BLaER1 treated with 17β-estradiol and CSF1 and Interleukin-3, amounts not matched to agents 10 nM and 100 nM (cell line): ENCODE results near the gene LCE7A.

Experiments
- H3K27ac ChIP-seq, 11 experiments: shearing (Covaris generic); formaldehyde crosslinking; 2 replicates each; pipeline ENCODE4 v1.8.1; 2022
- H3K27me3 ChIP-seq, 11 experiments: shearing (Covaris generic); formaldehyde crosslinking; 2 replicates each; pipeline ENCODE4 v1.8.1; 2022
- H3K36me3 ChIP-seq, 11 experiments: shearing (Covaris generic); formaldehyde crosslinking; 2 replicates each; pipeline ENCODE4 v1.8.1; 2022
- H3K4me1 ChIP-seq, 10 experiments: shearing (Covaris generic); formaldehyde crosslinking; 2 replicates each; pipeline ENCODE4 v1.8.1; 2022
- H3K4me2 ChIP-seq, 11 experiments: shearing (Covaris generic); formaldehyde crosslinking; 2 replicates each; pipeline ENCODE4 v1.8.1; 2022
- H3K4me3 ChIP-seq, 10 experiments: shearing (Covaris generic); formaldehyde crosslinking; 2 replicates each; pipeline ENCODE4 v1.8.1; 2022
- H3K9ac ChIP-seq, 11 experiments: shearing (Covaris generic); formaldehyde crosslinking; 2 replicates each; pipeline ENCODE4 v1.8.1; 2022
- H3K9me3 ChIP-seq, 11 experiments: shearing (Covaris generic); formaldehyde crosslinking; replicated peaks in 1 of 11; 2 replicates each; pipeline ENCODE4 v1.8.1; 2022
- H4K20me1 ChIP-seq, 11 experiments: shearing (Covaris generic); formaldehyde crosslinking; 2 replicates each; pipeline ENCODE4 v1.8.1; 2022
- Cebpa-rat ChIP-seq, 11 experiments: shearing (Covaris generic); IDR thresholded peaks; 2 replicates each; pipeline ENCODE4 v1.8.1; 2022

Gene LCE7A

DNA sequence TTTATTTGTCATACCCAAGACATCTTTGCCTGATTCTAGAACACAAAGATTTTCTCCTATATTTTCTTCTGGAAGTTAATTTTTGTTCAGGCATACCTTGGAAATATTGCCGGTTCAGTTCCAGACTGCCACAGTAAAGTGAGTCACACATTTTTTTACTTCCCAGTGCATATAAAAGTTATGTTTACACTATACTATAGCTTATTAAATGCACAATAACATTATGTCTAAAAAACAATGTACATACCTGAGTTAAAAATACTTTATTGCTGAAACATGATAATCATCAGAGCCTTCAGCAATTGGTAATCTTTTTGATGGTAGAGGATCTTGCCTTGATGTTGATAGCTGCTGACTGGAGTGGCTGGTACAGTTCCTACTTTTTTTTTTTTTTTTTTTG lies 28.3 kb downstream of the LCE7A start:
- Histone ChIP-seq H3K4me1 (peaks cover 0 to 12% (median 0%) of the 10 kb centered on the region in 10 experiments; a peak in 9 of 20 replicates), H3K4me2 (no peak overlapping the region), H4K20me1 (no peaks in the 10 kb centered on the region), H3K9ac (no peak overlapping the region), H3K36me3 (no peaks in the 10 kb centered on the region), H3K4me3 (no peak overlapping the region), H3K27me3 (no peaks in the 10 kb centered on the region), H3K9me3 (no peaks in the 10 kb centered on the region), H3K27ac (no peak overlapping the region)
- TF ChIP-seq Cebpa-rat (IDR thresholded peaks at IDR 0.05) = no peak

GRCh38 chr1:152899027-152899426 lies 39.2 kb downstream of the LCE7A start:
- Histone ChIP-seq H3K4me3 (no peak overlapping the region), H3K36me3 (no peaks in the 10 kb centered on the region), H3K9me3 (no peaks in the 10 kb centered on the region), H3K4me2 (no peak overlapping the region), H3K27ac (no peak overlapping the region), H3K4me1 (no peaks in the 10 kb centered on the region), H3K27me3 (no peaks in the 10 kb centered on the region), H4K20me1 (no peaks in the 10 kb centered on the region), H3K9ac (no peak overlapping the region)
- no peak for TF ChIP-seq Cebpa-rat (IDR thresholded peaks at IDR 0.05)

DNA sequence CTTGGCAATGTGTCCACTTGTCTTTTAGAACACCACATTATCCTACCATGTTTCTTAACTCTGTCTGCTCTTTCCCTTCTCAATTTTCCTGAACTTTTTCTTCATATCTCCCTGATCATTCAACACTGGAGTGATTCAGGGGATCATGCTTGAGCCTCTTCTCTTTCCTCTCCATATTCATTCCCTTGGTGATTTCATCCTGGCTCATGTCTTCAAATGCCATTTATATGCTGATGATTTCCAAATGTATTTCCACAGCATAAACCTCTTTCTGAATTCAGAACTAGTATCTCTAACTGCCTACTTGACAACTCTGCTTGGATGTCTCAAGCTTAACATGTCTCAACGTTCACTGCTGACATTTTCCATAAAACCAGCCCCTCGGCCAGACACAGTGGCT lies 40.1 kb downstream of the LCE7A start:
- H3K9me3 ChIP-seq = no peaks in the 10 kb centered on the region

GRCh38 chr1:152901631-152902030 lies 41.8 kb downstream of the LCE7A start:
- Histone ChIP-seq H4K20me1 (no peaks in the 10 kb centered on the region), H3K4me3 (no peak overlapping the region), H3K4me2 (no peak overlapping the region), H3K27ac (no peak overlapping the region), H3K9me3 (no peaks in the 10 kb centered on the region), H3K4me1 (peaks cover 0 to 10% (median 3%) of the 10 kb centered on the region in 10 experiments; a peak in 8 of 20 replicates), H3K27me3 (no peaks in the 10 kb centered on the region), H3K36me3 (no peaks in the 10 kb centered on the region), H3K9ac (no peak overlapping the region)
- no peak for TF ChIP-seq Cebpa-rat (IDR thresholded peaks at IDR 0.05)

More for the DNA sequence above, 40.1 kb downstream of the LCE7A start:
- Histone ChIP-seq H3K27ac (no peak overlapping the region), H3K27me3 (no peaks in the 10 kb centered on the region), H3K9ac (no peak overlapping the region), H4K20me1 (no peaks in the 10 kb centered on the region), H3K4me1 (peaks cover 0 to 3% (median under 1%) of the 10 kb centered on the region in 10 experiments; a peak in 8 of 20 replicates), H3K4me3 (no peak overlapping the region), H3K36me3 (no peaks in the 10 kb centered on the region), H3K4me2 (no peak overlapping the region)
- TF ChIP-seq Cebpa-rat (IDR thresholded peaks at IDR 0.05) = no peak

DNA sequence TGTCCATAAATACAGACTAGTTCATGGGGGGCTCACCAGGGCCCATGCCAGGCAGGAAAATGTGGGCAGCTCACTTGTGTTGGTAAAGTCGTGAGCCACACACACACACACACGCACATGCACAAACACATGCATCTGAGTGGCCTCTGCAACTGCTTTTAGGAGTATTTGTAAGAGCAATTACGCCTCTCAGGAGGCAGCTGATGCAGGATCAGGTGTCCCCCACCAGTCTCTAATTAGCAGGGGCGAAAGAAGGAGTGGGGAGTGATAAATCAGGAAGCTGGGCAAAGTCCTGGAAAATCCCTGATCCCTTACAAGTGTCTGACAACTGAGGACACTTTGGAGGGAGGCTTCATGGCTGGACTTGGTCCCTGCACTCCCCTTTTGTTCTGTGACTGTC lies 42.8 kb downstream of the LCE7A start:
- Histone ChIP-seq H3K4me2 (no peak overlapping the region), H3K9ac (no peak overlapping the region), H3K4me1 (peaks cover 0 to 10% (median 3%) of the 10 kb centered on the region in 10 experiments; a peak in 8 of 20 replicates), H3K36me3 (no peaks in the 10 kb centered on the region), H4K20me1 (no peaks in the 10 kb centered on the region), H3K9me3 (no peaks in the 10 kb centered on the region), H3K4me3 (no peak overlapping the region), H3K27me3 (no peaks in the 10 kb centered on the region), H3K27ac (no peak overlapping the region)
- TF ChIP-seq Cebpa-rat (IDR thresholded peaks at IDR 0.05) = no peak

DNA sequence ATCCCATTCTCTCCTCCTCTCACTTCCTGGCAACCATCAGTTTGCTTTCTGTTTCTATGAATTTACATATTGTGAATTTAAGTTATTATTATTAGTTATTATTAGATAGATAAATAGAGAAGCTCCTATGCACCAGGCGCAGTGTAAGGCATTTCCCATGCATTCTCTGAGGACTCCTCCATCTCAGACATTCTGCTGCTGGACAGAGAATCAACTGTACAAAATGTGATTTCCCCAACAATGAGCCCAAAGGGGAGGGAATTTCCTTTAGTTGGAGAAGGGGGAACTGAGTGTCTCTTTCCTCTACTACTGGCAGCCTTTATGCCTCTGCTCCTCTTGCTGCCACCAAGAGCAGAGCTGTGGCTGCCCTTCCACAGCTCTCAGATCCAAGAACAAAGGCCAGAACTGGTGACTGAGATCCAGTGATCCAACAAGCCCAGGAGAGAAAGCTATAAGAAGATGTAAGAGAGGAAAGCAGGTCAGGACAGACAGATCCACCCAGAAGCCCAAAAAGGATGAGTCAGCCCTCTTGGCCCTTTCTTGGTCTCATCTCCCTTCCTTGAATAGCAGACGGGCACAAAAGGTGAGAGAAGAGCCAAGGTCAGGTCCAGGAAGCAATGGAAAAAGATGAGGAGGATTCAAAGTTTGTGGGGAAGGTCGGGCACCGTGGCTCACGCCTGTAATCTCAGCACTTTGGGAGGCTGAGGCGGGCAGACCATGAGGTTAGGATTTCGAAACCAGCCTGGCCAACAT lies 45.1 kb downstream of the LCE7A start:
- Histone ChIP-seq H3K4me3 (no peak overlapping the region), H3K9ac (no peak overlapping the region), H4K20me1 (no peaks in the 10 kb centered on the region), H3K36me3 (no peaks in the 10 kb centered on the region), H3K27me3 (peaks cover 0 to 3% (median 0%) of the 10 kb centered on the region in 11 experiments; a peak in 1 of 22 replicates), H3K27ac (no peak overlapping the region), H3K4me1 (peaks cover 0 to 10% (median 3%) of the 10 kb centered on the region in 10 experiments; a peak in 8 of 20 replicates), H3K9me3 (peaks cover 0 to 2% (median 0%) of the 10 kb centered on the region in 11 experiments; a peak in 1 of 22 replicates), H3K4me2 (peak overlapping the region in 6 of 11 experiments; percentile 9 to 34 (median 20); a peak in 5 of 22 replicates)
- no peak for TF ChIP-seq Cebpa-rat (IDR thresholded peaks at IDR 0.05)

DNA sequence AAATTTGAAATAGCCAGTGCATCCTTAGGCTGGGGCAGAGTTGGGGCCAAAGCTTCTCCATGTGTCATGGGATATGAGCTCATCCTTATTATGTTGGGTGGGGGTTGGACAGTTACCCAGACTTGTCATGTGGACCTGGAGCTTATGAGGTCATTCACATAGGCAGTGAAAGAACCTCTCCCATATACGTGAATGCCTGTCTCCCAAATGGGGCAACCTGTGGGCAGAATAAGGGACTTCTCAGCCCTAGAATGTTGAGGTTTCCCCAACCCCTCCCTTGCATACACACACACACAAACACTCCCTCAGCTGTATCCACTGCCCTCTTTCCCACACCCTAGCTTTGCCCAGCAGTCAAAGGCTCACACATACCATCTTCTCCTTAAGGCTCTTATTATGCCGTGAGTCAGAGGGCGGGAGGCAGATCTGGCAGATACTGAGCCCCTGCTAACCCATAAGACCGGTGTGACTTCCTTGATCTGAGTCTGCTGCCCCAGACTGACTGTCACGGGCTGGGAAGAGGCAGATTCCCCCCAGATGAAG lies 46.3 kb downstream of the LCE7A start:
- H3K9ac ChIP-seq = no peak overlapping the region
- no peak overlapping the region for H3K27ac ChIP-seq
- peaks cover 0 to 10% (median 3%) of the 10 kb centered on the region in 10 experiments; a peak in 8 of 20 replicates for H3K4me1 ChIP-seq
- peaks cover 0 to 15% (median 0%) of the 10 kb centered on the region in 11 experiments; a peak in 4 of 22 replicates for H3K9me3 ChIP-seq
- H3K36me3 ChIP-seq = no peaks in the 10 kb centered on the region
- no peak for TF ChIP-seq Cebpa-rat (IDR thresholded peaks at IDR 0.05)
- peaks cover 0 to 9% (median 0%) of the 10 kb centered on the region in 11 experiments; a peak in 2 of 22 replicates for H3K27me3 ChIP-seq
- no peak overlapping the region for H3K4me2 ChIP-seq
- no peaks in the 10 kb centered on the region for H4K20me1 ChIP-seq
- no peak overlapping the region for H3K4me3 ChIP-seq

GRCh38 chr1:152907686-152908601 lies 48.1 kb downstream of the LCE7A start, which contains the start of gene IVL:
Gene IVL (plus strand): TSS chr1:152908546. CDS start chr1:152909798, 1,252 bp downstream.
- H3K4me3 ChIP-seq = no peak within 1 kb of the TSS
- no peaks in the 10 kb centered on the region for H3K36me3 ChIP-seq
- no peak for TF ChIP-seq Cebpa-rat (IDR thresholded peaks at IDR 0.05)
- H3K9me3 ChIP-seq = peaks cover 0 to 15% (median 0%) of the 10 kb centered on the region in 11 experiments; a peak in 4 of 22 replicates
- no peak within 1 kb of the TSS for H3K4me2 ChIP-seq
- H3K27ac ChIP-seq = no peak within 1 kb of the TSS
- H3K9ac ChIP-seq = no peak within 1 kb of the TSS
- no peaks in the 10 kb centered on the region for H4K20me1 ChIP-seq
- peaks cover 0 to 10% (median 3%) of the 10 kb centered on the region in 10 experiments; a peak in 8 of 20 replicates for H3K4me1 ChIP-seq
- peaks cover 0 to 9% (median 0%) of the 10 kb centered on the region in 11 experiments; a peak in 2 of 22 replicates for H3K27me3 ChIP-seq
